Karpas-422 (cell line): ENCODE data around the gene SUV39H1. TPM values are rescaled to one million over a fixed set of nuclear protein-coding genes. Genes with fewer than 3 reads are reported as not detected.

Source experiments
- DNase-seq: peaks from one replicate; pipeline ENCODE4 v3.0.0-alpha.2; 2015
- H2AFZ ChIP-seq: fragments of 200-600 bp; sonication (generic); 2 replicates; pipeline ENCODE4 v1.6.1; 2014; ENCODE audit warnings: antibody characterized with exemption, low read length, mixed read lengths
- H3K27ac ChIP-seq: fragments of 200-600 bp; sonication (generic); 2 replicates; pipeline ENCODE4 v1.5.1; 2014; ENCODE audit warnings: mild to moderate bottlenecking, low read length, moderate library complexity
- H3K27me3 ChIP-seq: fragments of 200-600 bp; sonication (generic); 2 replicates; pipeline ENCODE4 v1.6.1; 2014; ENCODE audit warnings: low read length, mixed read lengths
- H3K36me3 ChIP-seq: fragments of 200-600 bp; sonication (generic); 2 replicates; pipeline ENCODE4 v1.6.1; 2014; ENCODE audit warnings: low read length, mixed read lengths; ENCODE audit not compliant: insufficient read depth
- H3K4me1 ChIP-seq: fragments of 200-600 bp; sonication (generic); 2 replicates; pipeline ENCODE4 v1.6.1; 2014; ENCODE audit warnings: mild to moderate bottlenecking, low read length, mixed read lengths
- H3K4me2 ChIP-seq: fragments of 200-600 bp; sonication (generic); 2 replicates; pipeline ENCODE4 v1.6.1; 2014; ENCODE audit warnings: low read length, low read depth, mild to moderate bottlenecking; ENCODE audit not compliant: poor library complexity, severe bottlenecking
- H3K4me3 ChIP-seq: fragments of 200-600 bp; sonication (generic); 2 replicates; pipeline ENCODE4 v1.5.1; 2014; ENCODE audit warnings: mild to moderate bottlenecking, antibody characterized with exemption, low read length, mixed read lengths
- H3K79me2 ChIP-seq: fragments of 200-600 bp; sonication (generic); 2 replicates; pipeline ENCODE4 v1.6.1; 2014; ENCODE audit warnings: mild to moderate bottlenecking, low read length, mixed read lengths
- H3K9ac ChIP-seq: fragments of 200-600 bp; sonication (generic); 2 replicates; pipeline ENCODE4 v1.6.0; 2014; ENCODE audit warnings: low read length
- H3K9me2 ChIP-seq: fragments of 200-600 bp; sonication (generic), shearing (Covaris generic); replicated peaks from 2 replicates; pipeline ENCODE4 v1.6.0; 2014; ENCODE audit warnings: mild to moderate bottlenecking, low read length, moderate library complexity; ENCODE audit not compliant: insufficient read depth
- H3K9me3 ChIP-seq: fragments of 300-700, 200-600 bp; sonication (generic); 2 replicates; pipeline ENCODE4 v1.6.1; 2014; ENCODE audit warnings: low read length, mixed read lengths
- H4K20me1 ChIP-seq: fragments of 200-600 bp; sonication (generic); 2 replicates; pipeline ENCODE4 v1.6.1; 2014; ENCODE audit warnings: mild to moderate bottlenecking, antibody characterized with exemption, low read length, low read depth; ENCODE audit not compliant: insufficient read depth
- small RNA-seq: library from RNA; depleted of rRNA; stranded (forward); fragments of <200 nt; gene quantifications from one replicate; pipeline ENCODE3, GENCODE V24; 2014
- total RNA-seq: library from RNA; depleted of rRNA; stranded (reverse); fragments of >200 nt; shearing (Covaris generic); gene quantifications from 2 replicates; pipeline ENCODE4 v1.2.3, GENCODE V29; 2014; ENCODE audit warnings: low replicate concordance; rRNA removed

SUV39H1 gene
- total RNA-seq, 1 experiment from 2014 or later = 9.5 TPM

DNA sequence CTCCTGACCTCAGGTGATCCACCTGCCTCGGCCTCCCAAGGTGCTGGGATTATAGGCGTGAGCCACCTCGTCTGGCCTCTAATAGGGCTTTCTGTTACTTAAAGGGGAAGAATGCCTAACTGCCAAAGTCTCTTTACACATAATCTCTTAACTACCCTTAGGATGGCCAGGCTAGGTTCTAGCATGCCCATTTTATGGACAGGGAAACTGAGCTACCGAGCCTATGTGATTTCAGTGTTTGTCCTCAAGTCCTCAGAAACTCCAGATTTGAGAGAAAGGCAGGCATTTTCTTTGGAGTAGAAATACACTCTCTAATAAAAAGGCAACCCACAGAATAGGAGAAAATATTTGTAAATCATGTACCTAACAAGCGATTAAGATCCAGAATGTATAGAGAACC lies 52.6 kb downstream of the SUV39H1 start:
- Histone ChIP-seq H3K36me3 (no peaks in the 10 kb centered on the region), H3K27me3 (no peaks in the 10 kb centered on the region), H3K9me2 (no peaks in the 10 kb centered on the region), H3K4me1 (no peaks in the 10 kb centered on the region), H3K79me2 (no peaks in the 10 kb centered on the region), H2AFZ (no peak overlapping the region), H4K20me1 (no peaks in the 10 kb centered on the region), H3K27ac (no peak overlapping the region), H3K4me2 (no peak overlapping the region), H3K4me3 (no peak overlapping the region), H3K9me3 (no peaks in the 10 kb centered on the region), H3K9ac (no peak overlapping the region)
- no peak for DNase-seq

DNA sequence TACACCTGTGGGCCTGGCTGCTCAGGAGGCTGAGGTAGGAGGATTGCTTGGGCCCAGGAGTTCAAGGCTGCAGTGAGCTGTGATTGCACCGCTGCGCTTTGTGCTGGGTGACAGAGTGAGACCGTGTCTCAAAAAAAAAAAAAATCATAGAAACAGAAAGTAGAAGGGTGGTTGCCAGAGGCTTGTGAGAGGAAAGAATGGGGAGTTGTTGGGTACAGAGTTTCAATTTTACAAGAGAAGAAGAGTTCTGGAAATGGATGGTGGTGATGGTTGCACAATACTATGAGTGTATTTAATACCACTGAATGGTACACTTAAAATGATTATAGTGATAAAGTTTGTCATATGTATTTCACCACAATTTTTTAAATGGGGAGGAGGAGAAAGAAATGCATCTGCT lies 54.8 kb downstream of the SUV39H1 start:
- H3K79me2 ChIP-seq = no peaks in the 10 kb centered on the region
- no peak overlapping the region for H3K9ac ChIP-seq
- H3K27ac ChIP-seq = no peak overlapping the region
- H3K36me3 ChIP-seq = no peaks in the 10 kb centered on the region
- H3K9me3 ChIP-seq = no peaks in the 10 kb centered on the region
- H3K27me3 ChIP-seq = no peaks in the 10 kb centered on the region
- H3K4me2 ChIP-seq = no peak overlapping the region
- no peaks in the 10 kb centered on the region for H3K9me2 ChIP-seq
- H3K4me1 ChIP-seq = no peaks in the 10 kb centered on the region
- no peaks in the 10 kb centered on the region for H4K20me1 ChIP-seq
- H3K4me3 ChIP-seq = no peak overlapping the region
- H2AFZ ChIP-seq = no peak overlapping the region
- no peak for DNase-seq

DNA sequence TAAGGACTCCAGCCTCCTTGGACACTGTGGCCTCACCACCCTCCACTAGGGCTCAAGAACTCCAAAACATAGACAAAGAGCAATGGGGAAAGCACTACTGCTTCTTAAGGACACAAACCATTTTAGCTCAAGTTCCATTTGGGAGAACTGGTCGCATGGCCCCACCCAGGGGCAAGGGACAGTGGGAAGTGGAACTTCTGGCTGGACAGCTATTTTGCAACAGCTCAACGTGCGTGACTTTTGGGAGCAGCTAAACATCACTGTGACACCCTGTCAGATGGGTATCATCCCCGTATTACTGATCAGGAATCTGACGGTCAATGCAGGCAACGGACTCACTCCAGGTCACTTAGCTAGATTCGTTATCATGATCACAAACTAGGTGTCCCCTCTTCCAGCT lies 56.0 kb downstream of the SUV39H1 start:
- Histone ChIP-seq H4K20me1 (no peaks in the 10 kb centered on the region), H3K79me2 (no peaks in the 10 kb centered on the region)

GRCh38 chrX:48753708-48754228 lies 57.2 kb downstream of the SUV39H1 start:
- Histone ChIP-seq H3K4me2 (no peak overlapping the region), H3K27me3 (no peaks in the 10 kb centered on the region), H2AFZ (no peak overlapping the region), H3K4me1 (no peaks in the 10 kb centered on the region), H3K9me2 (no peaks in the 10 kb centered on the region), H3K36me3 (no peaks in the 10 kb centered on the region), H3K9ac (no peak overlapping the region), H3K9me3 (no peaks in the 10 kb centered on the region), H3K4me3 (no peak overlapping the region), H3K79me2 (no peaks in the 10 kb centered on the region), H3K27ac (no peak overlapping the region), H4K20me1 (no peaks in the 10 kb centered on the region)
- DNase-seq = no peak

More for the DNA sequence above, 56.0 kb downstream of the SUV39H1 start:
- H3K27me3 ChIP-seq = no peaks in the 10 kb centered on the region
- H3K9me2 ChIP-seq = no peaks in the 10 kb centered on the region
- no peaks in the 10 kb centered on the region for H3K36me3 ChIP-seq
- H2AFZ ChIP-seq = no peak overlapping the region
- no peak overlapping the region for H3K27ac ChIP-seq
- no peaks in the 10 kb centered on the region for H3K9me3 ChIP-seq
- DNase-seq = no peak
- H3K4me2 ChIP-seq = no peak overlapping the region
- H3K4me1 ChIP-seq = no peaks in the 10 kb centered on the region
- no peak overlapping the region for H3K9ac ChIP-seq
- no peak overlapping the region for H3K4me3 ChIP-seq

DNA sequence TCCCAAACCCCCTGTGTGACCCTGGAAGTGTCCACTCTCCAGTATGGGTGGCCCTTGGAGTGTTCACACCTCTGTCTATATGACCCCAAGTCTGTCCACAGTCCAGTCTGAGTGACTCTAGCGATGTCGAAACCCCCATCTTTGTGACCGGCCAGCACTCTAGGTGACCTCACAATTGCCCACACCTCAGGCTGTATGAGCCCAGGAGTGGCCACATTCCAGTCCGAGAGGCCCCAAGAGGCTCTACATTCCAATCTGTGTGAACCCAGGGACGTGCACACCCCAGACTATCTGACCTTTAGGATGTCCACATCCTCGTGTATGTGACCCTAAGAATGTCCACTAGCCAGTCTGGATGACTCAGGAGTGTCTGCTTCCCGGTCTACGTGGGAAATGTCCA lies 57.7 kb downstream of the SUV39H1 start:
- Histone ChIP-seq H3K4me3 (no peak overlapping the region), H3K9me3 (no peaks in the 10 kb centered on the region), H4K20me1 (no peaks in the 10 kb centered on the region), H3K4me2 (no peak overlapping the region), H3K27ac (no peak overlapping the region), H3K9ac (no peak overlapping the region), H2AFZ (no peak overlapping the region), H3K9me2 (no peaks in the 10 kb centered on the region), H3K79me2 (no peaks in the 10 kb centered on the region), H3K27me3 (no peaks in the 10 kb centered on the region), H3K4me1 (no peaks in the 10 kb centered on the region), H3K36me3 (no peaks in the 10 kb centered on the region)
- no peak for DNase-seq

Small RNA genes within 50 kb of the gene (small RNA-seq; reads per million reads assigned to genes)
- gene RNU6-1056P = not detected

Other genes starting within 250 kb of the SUV39H1 start
- not detected in 2 replicates for gene SLC38A5, start 226.5 kb upstream of the SUV39H1 start, total RNA-seq
- gene FTSJ1, start 220.5 kb upstream of the SUV39H1 start, total RNA-seq = 22.9 and 36.3 TPM in 2 replicates
- 0.29 TPM in 1 of 2 replicates, not detected in the other for gene PORCN, start 187.7 kb upstream of the SUV39H1 start, total RNA-seq
- 50.2 and 90.6 TPM in 2 replicates for gene EBP, start 174.9 kb upstream of the SUV39H1 start, total RNA-seq
- 3.1 and 14.4 TPM in 2 replicates for gene TBC1D25, start 157.0 kb upstream of the SUV39H1 start, total RNA-seq
- 176 and 183 TPM in 2 replicates for gene RBM3, start 122.2 kb upstream of the SUV39H1 start, total RNA-seq
- gene WDR13, start 99.2 kb upstream of the SUV39H1 start, total RNA-seq = 35.5 and 53.4 TPM in 2 replicates
- 63.4 and 83.6 TPM in 2 replicates for gene WAS, start 12.9 kb upstream of the SUV39H1 start, total RNA-seq
- gene GLOD5, start 65.0 kb downstream of the SUV39H1 start, total RNA-seq = not detected in 2 replicates
- not detected in 2 replicates for gene GATA1, start 89.9 kb downstream of the SUV39H1 start, total RNA-seq
- 25.1 and 38.7 TPM in 2 replicates for gene HDAC6, start 105.3 kb downstream of the SUV39H1 start, total RNA-seq
- not detected in 2 replicates for gene ERAS, start 129.8 kb downstream of the SUV39H1 start, total RNA-seq
- not detected in 2 replicates for gene PCSK1N, start 138.9 kb downstream of the SUV39H1 start, total RNA-seq
- gene TIMM17B, start 201.0 kb downstream of the SUV39H1 start, total RNA-seq = 84.5 and 108 TPM in 2 replicates
- gene PQBP1, start 201.2 kb downstream of the SUV39H1 start, total RNA-seq = 40.3 and 78.0 TPM in 2 replicates
- 12.7 and 15.1 TPM in 2 replicates for gene SLC35A2, start 214.9 kb downstream of the SUV39H1 start, total RNA-seq
- 23.1 and 33.8 TPM in 2 replicates for gene PIM2, start 222.3 kb downstream of the SUV39H1 start, total RNA-seq